Activated CD8-positive, alpha-beta memory T cell treated with anti-CD3 and anti-CD28 coated beads, Interleukin-2, amount 50 U/mL, for 24 hours (primary cell): ENCODE results near the gene CDKN2AIP.
A peak's percentile ranks its signal among the peaks of the same experiment; 100 is the strongest.
"Not testable (repeated sequence)": the region's sequence is repeated elsewhere in the genome, so short reads cannot be mapped to it uniquely, and the experiment has no call there.

ENCODE experiments used
- DNase-seq: peaks from one replicate; pipeline ENCODE4 v3.0.0-alpha.2; 2020; ENCODE audit errors: extremely low read depth

Gene CDKN2AIP

GRCh38 chr4:183448436-183448835 lies 4.0 kb downstream of the CDKN2AIP start:
- no peak for DNase-seq

DNA sequence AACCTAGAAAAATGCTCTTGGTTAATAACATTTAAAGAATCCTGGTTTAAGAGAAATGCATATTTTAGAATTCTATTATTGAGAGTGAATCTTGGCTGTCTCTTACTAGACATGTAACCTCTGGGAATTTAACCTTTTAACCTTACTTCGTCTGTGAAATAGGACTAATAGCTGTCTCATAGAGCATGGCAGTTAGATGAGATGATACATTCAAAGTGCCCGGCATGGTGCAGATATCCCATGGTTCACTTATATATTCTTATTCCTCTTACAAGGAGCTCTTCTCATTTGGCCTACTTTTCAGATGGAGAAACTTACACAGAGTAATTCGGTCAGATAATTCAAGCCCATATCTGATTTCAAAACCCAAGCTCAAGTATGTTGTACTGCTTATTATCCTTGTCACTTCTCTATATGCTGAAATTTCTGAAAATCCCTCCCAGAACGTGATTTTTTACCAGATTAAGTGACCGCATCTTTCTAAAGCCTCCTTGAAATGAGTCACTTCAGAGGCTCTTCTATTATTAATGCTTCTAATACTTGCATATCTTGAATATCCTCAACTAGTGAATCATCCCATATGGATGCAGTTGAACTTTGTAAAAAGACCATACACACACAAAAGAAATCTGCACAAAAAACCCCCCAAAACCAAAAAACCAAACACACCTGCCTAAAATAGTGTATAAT lies 4.9 kb downstream of the CDKN2AIP start:
- DNase-seq, result no peak

- no peak for DNase-seq
Observed at GRCh38 chr4:183450108-183450507, 5.7 kb downstream of the CDKN2AIP start.

DNA sequence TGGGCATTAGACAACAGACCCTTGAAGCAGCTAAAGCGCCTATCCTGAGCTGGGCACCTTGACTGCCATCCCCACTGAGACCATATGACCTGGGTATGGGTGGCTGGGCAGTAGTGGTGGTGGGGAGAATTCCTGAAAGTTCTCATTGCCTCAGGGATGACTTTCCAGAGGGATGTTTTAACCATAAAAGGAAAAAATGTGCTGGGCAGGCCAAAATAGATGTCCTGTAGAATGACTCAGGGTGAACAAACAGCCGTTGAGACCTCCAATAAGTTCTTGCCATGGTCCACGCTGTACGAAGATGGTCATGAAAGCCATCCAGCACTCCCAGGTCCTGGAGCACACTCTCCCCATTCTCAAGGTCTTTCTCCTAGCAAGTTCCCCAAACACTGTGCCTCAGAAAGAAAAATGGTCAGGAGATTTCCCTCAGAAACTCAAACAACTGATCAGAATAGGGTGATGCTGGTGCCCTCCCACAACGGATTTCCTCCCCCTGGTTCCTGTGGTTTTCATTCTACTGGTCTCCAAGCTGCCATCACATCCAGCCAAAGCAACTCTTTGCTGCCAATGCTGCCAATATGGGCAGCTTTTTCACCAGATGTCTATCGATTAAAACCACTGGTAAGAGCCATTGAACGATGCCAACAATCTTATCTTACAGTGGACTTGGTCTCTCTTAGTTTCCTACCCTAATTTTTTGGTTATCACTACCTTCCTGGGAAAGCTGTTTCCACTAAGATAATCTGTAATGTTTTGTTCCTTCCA lies 11.2 kb downstream of the CDKN2AIP start:
- DNase-seq, result no peak

DNA sequence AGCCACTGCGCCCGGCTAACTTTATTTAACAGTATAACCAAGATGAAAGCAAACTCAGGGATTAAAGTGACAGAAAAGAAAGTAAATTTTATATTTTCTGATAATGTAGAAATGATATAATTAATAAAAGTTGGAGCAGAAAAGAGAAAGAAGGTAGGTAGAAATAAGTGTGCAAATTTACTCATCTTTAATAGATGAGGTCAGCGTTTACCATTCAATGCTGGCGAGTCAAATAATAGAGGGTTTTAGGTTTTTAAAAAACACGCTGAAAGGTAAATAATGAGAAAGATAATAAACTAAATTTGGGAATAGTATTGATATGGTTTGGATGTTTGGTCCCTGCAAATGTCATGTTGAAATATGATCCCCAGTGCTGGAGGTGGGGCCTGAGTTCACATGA lies 13.6 kb downstream of the CDKN2AIP start:
- no peak for DNase-seq

- DNase-seq, result not testable (repeated sequence)
Observed at GRCh38 chr4:183463903-183464619, 19.6 kb downstream of the CDKN2AIP start.

DNA sequence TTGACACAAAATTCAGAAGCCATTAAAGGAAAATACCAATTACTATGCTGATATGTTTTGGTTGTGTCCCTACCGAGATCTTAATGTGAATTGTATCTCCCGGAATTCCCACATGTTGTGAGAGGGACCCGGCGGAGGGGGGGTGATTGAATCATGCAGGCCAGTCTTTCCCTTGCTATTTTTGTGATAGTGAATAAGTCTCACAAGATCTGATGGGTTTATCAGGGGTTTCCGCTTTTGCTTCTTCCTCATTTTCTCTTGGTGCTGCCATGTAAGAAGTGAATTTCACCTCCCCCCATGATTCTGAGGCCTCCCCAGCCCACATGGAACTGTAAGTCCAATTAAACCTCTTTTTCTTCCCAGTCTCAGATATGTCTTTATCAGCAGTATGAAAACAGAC lies 21.4 kb downstream of the CDKN2AIP start:
- DNase-seq, result not testable (repeated sequence)

- DNase-seq, result no peak
Observed at GRCh38 chr4:183467246-183467645, 22.8 kb downstream of the CDKN2AIP start.

DNA sequence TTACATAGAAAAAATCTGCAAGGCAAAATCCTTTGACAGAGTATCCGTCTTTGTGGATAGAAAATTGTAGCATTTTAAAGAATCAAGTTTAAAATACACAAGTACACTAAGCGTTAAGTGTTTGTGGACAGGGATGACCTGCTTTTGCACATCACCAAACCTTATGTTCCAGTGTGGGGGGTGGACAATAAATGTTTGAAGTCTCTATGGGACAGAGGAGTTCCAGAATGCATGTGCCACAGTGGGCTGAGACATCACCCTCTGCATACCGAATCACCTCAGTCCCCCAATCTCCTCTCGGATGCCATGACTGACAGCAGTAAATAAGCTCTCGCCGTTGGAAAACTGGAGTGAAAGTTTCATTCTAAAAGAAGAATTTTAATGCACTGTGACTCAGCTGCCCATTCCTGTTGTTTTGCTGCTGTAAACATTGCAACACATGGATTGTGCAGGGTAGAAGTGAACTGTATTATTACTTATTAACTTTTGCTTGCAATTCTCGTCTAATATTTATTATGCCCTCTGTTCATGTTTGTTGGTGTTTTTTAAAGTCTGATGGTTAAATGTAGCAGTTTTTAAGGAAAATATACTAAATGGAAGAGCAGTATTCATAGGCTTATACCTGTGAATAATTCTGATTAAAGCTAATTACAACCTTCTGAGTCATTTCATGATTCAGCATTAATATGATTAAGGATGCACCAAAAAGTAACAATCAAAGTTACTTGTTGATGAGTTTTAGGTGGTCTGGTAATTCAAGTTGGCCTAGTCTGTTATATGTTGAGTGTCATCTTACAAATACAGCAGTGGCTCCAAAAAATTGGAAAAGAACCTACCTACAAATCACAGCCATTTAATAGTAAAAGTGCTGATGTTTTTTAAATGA lies 24.0 kb downstream of the CDKN2AIP start:
- no peak for DNase-seq

DNA sequence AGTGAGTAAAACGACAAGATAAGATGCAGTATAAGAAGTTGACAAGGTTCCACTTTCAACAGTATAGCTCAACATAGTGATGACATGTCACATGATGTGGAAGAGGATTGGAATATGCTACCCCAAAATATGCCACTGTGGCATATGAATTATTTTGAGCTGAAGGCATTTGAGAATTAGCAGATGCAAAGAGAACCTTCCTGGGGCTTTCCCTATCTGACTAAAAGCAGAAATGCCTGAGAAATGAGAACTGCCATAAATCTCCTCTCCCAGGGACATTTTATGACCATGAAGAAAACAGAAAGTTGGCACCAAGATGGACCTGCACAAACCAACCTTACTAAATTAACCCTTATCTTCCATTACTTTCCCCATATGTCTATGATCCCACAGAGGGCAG lies 24.8 kb downstream of the CDKN2AIP start:
- no peak for DNase-seq

GRCh38 chr4:183469936-183470335 lies 25.5 kb downstream of the CDKN2AIP start:
- no peak for DNase-seq

- no peak for DNase-seq
Observed at GRCh38 chr4:183470821-183471220, 26.4 kb downstream of the CDKN2AIP start.

GRCh38 chr4:183471946-183472708 lies 27.7 kb downstream of the CDKN2AIP start:
- DNase-seq, result peak; percentile 73

GRCh38 chr4:183478123-183478522 lies 33.7 kb downstream of the CDKN2AIP start:
- no peak for DNase-seq

- DNase-seq, result no peak
Observed at GRCh38 chr4:183478926-183479325, 34.5 kb downstream of the CDKN2AIP start.

DNA sequence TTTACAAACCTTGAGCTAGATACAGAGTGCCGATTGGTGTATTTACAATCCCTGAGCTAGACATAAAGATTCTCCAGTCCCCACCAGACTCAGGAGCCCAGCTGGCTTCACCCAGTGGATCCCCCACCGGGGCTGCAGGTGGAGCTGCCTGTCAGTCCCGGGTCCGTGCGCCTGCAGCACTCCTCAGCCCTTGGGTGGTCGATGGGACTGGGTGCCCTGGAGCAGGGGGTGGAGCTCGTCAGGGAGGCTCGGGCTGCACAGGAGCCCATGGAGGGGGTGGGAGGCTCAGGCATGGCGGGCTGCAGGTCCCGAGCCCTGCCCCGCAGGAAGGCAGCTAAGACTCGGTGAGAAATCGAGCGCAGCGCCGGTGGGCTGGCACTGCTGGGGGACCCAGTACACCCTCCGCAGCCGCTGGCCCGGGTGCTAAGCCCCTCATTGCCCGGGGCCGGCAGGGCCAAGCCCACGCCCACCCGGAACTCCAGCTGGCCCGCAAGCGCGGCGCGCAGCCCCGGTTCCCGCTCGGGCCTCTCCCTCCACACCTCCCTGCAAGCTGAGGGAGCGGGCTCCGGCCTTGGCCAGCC lies 38.2 kb downstream of the CDKN2AIP start:
- DNase-seq, result not testable (repeated sequence)

DNA sequence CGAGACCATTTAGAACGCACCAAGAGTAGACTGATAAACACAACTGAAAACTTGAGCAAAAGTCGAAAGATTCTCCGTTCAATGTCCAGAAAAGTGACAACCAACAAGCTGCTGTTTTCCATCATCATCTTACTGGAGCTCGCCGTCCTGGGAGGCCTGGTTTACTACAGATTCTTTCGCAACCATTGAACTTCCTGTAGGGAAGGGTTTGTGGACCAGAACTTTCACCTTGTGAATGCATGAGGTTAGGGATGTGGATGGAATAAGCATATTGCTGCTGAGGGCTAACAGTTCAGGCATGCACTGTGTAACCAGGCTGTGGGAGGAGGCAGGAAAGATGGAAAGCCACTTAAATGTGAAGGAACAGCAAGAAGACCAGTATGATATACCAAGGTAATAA lies 39.6 kb downstream of the CDKN2AIP start:
- DNase-seq, result no peak

DNA sequence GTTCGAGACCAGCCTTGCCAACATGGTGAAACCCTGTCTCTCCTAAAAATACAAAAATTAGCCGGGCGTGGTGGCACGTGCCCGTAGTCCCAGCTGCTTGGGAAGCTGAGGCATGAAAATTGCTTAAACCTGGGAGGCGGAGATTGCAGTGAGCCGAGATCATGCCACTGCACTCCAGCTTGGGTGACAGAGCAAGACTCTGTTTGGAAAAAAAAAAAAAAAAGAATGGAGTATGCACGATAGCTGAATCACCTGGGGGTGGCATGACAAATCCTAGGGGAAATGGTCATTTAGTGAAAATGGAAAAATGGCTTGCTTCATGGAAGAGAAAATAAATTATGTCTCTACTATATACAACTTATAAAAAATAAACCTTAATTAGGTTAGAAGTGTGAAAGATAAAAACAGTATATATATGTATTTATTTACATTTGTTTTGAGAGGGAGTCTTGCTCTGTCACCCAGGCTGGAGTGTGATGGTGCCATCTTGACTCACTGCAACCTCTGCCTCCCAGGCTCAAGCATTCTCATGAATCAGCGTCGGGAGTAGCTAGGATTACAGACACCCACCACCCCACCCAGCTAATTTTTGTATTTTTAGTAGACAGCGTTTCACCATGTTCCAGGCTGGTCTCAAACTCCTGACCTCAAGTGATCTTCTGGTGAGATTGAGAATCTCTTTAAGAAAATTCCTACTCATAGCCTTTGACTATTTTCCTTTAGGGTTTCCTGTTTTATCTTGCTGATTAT lies 41.1 kb downstream of the CDKN2AIP start:
- DNase-seq, result no peak

- no peak for DNase-seq
Observed at GRCh38 chr4:183492791-183493222, 48.4 kb downstream of the CDKN2AIP start.

DNA sequence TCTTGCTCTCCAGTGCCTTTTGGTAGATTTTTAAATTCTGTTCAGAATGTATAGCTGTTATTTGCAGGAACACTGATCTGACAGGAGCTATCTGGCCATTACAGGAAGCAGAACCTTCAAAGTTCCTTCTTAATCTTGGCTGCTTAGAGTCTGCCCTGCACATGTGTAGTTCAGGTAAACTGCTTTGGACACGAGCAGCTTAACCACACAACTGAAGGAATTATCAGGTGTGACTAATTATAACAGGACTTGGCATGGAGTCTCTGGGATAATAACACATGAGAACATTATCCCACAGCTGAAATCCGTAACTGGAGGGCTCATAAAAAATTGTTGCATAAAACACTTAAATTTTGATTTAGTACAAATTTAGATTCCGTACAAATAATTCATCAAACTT lies 48.8 kb downstream of the CDKN2AIP start:
- DNase-seq, result no peak
